Islet precursor cell (in vitro differentiated cells): Measurements from ENCODE around the gene CYP21A2.
A peak's percentile ranks its signal among the peaks of the same experiment; 100 is the strongest.
"Not testable (repeated sequence)": the region's sequence is repeated elsewhere in the genome, so short reads cannot be mapped to it uniquely, and the experiment has no call there.

Source experiments
- DNase-seq: peaks from one replicate; pipeline ENCODE4 v3.0.0-alpha.2; 2018

CYP21A2 gene

GRCh38 chr6:32035283-32036013 lies 2.8 kb upstream of the CYP21A2 start:
- not testable (repeated sequence) for DNase-seq

DNA sequence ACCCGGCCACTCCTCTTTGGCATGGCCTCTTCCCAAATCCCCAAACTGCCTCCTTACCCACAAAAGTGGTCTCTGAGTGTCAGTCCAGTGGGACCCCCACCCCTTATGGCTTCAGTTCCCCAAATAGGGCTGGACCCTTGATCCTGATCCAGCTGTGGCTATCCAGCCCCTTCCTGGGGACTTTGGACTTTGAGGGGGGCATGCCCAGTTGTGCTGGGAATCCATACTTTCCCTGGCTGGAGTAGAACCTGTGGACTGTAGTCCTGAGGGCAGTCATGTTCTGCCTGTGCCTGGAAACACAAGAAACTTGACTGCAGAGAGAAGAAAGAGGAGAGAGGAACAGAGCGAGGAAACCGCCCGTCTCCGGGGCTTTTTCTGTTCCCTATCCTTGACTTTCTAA lies 1.1 kb upstream of the CYP21A2 start:
- DNase-seq = not testable (repeated sequence)

DNA sequence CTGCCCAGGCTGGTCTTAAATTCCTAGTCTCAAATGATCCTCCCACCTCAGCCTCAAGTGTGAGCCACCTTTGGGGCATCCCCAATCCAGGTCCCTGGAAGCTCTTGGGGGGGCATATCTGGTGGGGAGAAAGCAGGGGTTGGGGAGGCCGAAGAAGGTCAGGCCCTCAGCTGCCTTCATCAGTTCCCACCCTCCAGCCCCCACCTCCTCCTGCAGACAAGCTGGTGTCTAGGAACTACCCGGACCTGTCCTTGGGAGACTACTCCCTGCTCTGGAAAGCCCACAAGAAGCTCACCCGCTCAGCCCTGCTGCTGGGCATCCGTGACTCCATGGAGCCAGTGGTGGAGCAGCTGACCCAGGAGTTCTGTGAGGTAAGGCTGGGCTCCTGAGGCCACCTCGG lies 663 bp downstream of the CYP21A2 start:
- DNase-seq = not testable (repeated sequence)

DNA sequence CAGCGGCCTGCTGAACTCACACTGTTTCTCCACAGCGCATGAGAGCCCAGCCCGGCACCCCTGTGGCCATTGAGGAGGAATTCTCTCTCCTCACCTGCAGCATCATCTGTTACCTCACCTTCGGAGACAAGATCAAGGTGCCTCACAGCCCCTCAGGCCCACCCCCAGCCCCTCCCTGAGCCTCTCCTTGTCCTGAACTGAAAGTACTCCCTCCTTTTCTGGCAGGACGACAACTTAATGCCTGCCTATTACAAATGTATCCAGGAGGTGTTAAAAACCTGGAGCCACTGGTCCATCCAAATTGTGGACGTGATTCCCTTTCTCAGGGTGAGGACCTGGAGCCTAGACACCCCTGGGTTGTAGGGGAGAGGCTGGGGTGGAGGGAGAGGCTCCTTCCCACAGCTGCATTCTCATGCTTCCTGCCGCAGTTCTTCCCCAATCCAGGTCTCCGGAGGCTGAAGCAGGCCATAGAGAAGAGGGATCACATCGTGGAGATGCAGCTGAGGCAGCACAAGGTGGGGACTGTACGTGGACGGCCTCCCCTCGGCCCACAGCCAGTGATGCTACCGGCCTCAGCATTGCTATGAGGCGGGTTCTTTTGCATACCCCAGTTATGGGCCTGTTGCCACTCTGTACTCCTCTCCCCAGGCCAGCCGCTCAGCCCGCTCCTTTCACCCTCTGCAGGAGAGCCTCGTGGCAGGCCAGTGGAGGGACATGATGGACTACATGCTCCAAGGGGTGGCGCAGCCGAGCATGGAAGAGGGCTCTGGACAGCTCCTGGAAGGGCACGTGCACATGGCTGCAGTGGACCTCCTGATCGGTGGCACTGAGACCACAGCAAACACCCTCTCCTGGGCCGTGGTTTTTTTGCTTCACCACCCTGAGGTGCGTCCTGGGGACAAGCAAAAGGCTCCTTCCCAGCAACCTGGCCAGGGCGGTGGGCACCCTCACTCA lies 1.4 kb downstream of the CYP21A2 start:
- DNase-seq = not testable (repeated sequence)

GRCh38 chr6:32040299-32041049 lies 2.3 kb downstream of the CYP21A2 start:
- not testable (repeated sequence) for DNase-seq

DNA sequence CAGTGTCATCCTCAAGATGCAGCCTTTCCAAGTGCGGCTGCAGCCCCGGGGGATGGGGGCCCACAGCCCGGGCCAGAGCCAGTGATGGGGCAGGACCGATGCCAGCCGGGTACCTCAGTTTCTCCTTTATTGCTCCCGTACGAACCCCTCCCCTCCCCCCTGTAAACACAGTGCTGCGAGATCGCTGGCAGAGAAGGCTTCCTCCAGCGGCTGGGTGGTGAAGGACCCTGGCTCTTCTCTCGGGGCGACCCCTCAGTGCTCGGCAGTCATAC lies 2.8 kb downstream of the CYP21A2 start:
- DNase-seq = not testable (repeated sequence)

GRCh38 chr6:32041385-32041784 lies 3.2 kb downstream of the CYP21A2 start:
- not testable (repeated sequence) for DNase-seq

GRCh38 chr6:32042276-32042675 lies 4.1 kb downstream of the CYP21A2 start:
- not testable (repeated sequence) for DNase-seq

- not testable (repeated sequence) for DNase-seq
Measured at GRCh38 chr6:32043589-32044380, 5.6 kb downstream of the CYP21A2 start.

GRCh38 chr6:32044916-32045315 lies 6.7 kb downstream of the CYP21A2 start:
- DNase-seq = not testable (repeated sequence)

GRCh38 chr6:32045811-32046449 lies 7.7 kb downstream of the CYP21A2 start:
- peak; percentile 59 for DNase-seq

DNA sequence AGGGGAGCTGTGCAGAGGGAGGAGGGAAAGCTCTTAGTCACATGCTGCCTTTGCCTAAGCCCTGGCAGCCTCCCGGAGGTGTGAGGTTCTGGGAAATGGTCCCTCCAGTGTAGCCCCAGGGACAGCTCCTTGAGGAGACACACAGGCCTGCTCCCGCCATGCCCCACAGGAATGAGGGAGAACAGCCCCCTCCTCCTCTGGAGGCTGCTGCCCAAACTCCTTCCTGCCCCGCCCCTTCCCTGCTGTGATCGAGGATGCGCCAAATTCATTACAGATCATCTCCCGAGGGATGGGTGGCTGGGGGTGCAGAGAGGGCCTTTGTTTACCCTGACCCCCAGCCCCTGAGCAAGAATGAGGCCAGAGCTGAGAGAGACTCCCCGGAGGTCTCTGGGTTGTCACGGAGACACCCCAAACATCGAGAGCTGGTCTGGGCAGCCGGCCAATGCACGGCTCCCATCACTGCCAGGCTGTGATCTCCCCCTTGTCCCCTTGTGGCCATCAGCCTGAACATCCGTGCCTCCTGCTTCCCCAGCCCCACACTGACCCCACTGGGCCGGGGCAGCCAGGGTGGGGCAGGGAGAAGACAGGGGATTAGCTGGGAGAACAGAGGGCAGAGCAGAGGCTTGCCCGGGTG lies 8.4 kb downstream of the CYP21A2 start:
- DNase-seq = peak; percentile 66

DNA sequence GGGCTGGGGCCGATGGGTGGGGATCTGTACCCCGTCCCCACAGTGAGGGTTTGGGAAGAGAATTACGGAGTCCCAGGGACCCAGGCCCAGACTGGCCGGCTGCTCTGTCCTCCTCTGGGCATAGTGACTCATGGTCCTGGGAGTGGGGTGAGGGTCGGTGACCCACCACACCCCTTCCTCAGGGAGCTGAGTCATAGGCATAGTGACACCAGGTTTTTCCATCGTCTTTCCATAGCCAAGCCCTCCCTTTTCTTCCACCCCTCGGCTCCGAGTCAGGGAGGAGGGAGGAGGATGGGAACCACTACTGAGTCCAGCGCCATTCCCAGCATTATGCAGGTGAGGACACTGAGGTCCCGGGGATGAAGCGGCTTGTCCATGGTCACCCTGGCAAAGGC lies 8.9 kb downstream of the CYP21A2 start:
- peak; percentile 84 for DNase-seq

GRCh38 chr6:32047539-32047854 lies 9.3 kb downstream of the CYP21A2 start:
- DNase-seq = no peak

- peak; percentile 75 for DNase-seq
Measured at GRCh38 chr6:32047855-32048766, 9.9 kb downstream of the CYP21A2 start.

GRCh38 chr6:32049149-32049548 lies 10.9 kb downstream of the CYP21A2 start:
- not testable (repeated sequence) for DNase-seq

DNA sequence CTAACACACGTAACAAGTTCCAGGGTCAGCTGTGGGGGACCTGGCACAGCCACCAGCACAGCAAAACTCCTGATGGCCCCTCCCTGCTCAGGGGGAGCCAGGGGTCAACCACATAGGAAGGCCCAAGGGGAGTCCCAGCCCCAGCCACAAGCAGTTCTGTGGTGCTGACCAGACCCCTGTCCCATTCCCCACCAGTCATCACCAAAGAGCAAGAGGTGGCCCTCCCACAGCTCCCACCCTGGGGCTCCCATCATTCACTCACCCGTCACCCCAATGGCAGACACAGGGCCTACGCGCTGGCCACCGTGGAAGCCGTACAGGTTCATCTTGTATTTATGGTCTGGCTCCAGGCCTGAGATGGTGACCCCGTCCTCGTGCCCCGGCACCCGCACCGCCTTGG lies 11.5 kb downstream of the CYP21A2 start:
- not testable (repeated sequence) for DNase-seq

GRCh38 chr6:32050562-32050961 lies 12.3 kb downstream of the CYP21A2 start:
- DNase-seq = no peak

DNA sequence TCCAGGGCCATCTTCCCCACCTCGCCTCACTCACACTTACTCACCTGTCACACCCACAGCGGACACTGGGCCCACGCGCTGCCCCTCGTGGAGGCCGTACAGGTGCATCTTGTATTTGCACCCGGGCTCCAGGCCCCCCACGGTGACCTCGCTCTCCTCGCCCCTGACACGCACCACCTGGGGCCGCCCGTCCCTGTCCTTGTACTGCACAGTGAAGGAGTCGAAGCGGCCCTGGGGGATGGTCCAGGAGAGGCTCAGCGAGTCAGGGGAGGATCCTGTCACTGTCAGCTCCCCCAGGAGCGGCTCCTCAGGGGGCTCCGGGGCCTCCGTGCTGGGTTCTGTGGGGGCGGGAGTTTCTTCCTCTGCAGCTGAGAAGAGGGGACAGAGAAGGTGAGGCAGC lies 14.4 kb downstream of the CYP21A2 start:
- not testable (repeated sequence) for DNase-seq

- DNase-seq = not testable (repeated sequence)
Measured at GRCh38 chr6:32053314-32053713, 15.1 kb downstream of the CYP21A2 start.
